ENCODE measurements around the gene TENT5C.

The TENT5C gene

GRCh38 chr1:117569856-117570255, 36.0 kb upstream of the TENT5C start:
- CTCF ChIA-PET: no interaction called here
- DNase-seq (ENCODE audit: extremely low spot score): no peak
- POLR2A ChIA-PET: no interaction called here
- TF ChIP-seq ZNF384 (IDR thresholded peaks at IDR 0.05): no peak
- no peak for TF ChIP-seq SP1 (IDR thresholded peaks at IDR 0.05)
- no peak for TF ChIP-seq LEF1 (IDR thresholded peaks at IDR 0.05; ENCODE audit: borderline replicate concordance)
- TF ChIP-seq TARDBP (IDR thresholded peaks at IDR 0.05): no peak
- TF ChIP-seq FOXA1 (IDR thresholded peaks at IDR 0.05): no peak
- no peak for TF ChIP-seq ARNT (IDR thresholded peaks at IDR 0.05)
- no peak for TF ChIP-seq NFRKB (IDR thresholded peaks at IDR 0.05)
- TF ChIP-seq ELF4 (IDR thresholded peaks at IDR 0.05): no peak
- TF ChIP-seq FOXM1 (IDR thresholded peaks at IDR 0.05; ENCODE audit: borderline replicate concordance): no peak
- no peak for TF ChIP-seq CTBP1 (IDR thresholded peaks at IDR 0.05; ENCODE audit: borderline replicate concordance)
- no peak for TF ChIP-seq HDGF (IDR thresholded peaks at IDR 0.05; ENCODE audit: borderline replicate concordance)

DNA sequence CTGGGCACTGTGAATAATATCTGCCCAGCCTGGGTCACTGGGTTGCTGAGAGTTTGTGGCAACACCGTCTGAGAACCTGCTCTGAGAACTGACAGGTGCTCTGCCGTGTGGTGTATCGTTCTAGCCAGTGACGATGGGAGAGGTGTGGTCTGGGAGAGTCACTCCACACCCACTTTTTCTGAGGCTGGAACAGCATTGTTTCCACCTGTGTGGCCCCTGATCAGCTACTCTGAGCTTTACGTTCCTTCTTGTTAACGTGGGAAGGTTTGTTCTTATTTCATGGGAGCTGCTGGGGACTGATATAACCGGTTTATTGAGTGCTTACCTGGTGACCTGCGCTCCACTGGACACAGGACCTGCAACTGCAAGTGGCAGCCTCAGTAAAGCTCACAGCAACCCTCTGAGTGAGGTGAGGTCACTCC, 34.8 kb upstream of the TENT5C start:
- no peak for DNase-seq (ENCODE audit: extremely low spot score)
- TF ChIP-seq SUZ12 (IDR thresholded peaks at IDR 0.05) (no peak), FOXA1 (IDR thresholded peaks at IDR 0.05) (no peak), NFRKB (IDR thresholded peaks at IDR 0.05) (no peak), CTBP1 (IDR thresholded peaks at IDR 0.05; ENCODE audit: borderline replicate concordance) (no peak), ELF4 (IDR thresholded peaks at IDR 0.05) (no peak)
- POLR2A ChIA-PET: no interaction called here
- CTCF ChIA-PET: no interaction called here

DNA sequence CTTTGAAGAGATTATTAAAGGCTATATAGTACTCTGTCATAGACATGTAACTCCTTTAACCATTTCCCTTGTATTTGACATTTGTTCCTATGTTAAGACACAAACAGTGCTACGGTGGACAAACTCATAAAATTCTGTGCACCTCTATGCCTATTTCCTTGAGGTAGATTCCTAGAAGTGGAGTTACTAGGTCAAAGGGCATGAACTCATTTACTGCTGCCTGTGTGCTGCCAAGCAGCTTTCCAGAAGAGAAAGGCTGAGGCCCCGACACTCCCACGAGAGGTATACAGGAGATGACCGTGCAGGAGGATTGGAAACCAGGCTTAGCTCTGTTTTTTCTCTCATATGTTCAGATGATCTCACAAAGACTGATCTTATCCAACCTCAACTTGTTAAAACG, 34.4 kb upstream of the TENT5C start:
- DNase-seq (ENCODE audit: extremely low spot score): no peak
- POLR2A ChIA-PET: no interaction called here
- TF ChIP-seq CTBP1 (IDR thresholded peaks at IDR 0.05; ENCODE audit: borderline replicate concordance) (no peak), FOXK2 (IDR thresholded peaks at IDR 0.05) (no peak), ARNT (IDR thresholded peaks at IDR 0.05) (no peak), FOXM1 (IDR thresholded peaks at IDR 0.05; ENCODE audit: borderline replicate concordance) (no peak), FOXA1 (IDR thresholded peaks at IDR 0.05) (no peak), NFRKB (IDR thresholded peaks at IDR 0.05) (no peak), TARDBP (IDR thresholded peaks at IDR 0.05) (no peak), LEF1 (IDR thresholded peaks at IDR 0.05; ENCODE audit: borderline replicate concordance) (no peak), SP1 (IDR thresholded peaks at IDR 0.05) (no peak), BHLHE40 (IDR thresholded peaks at IDR 0.05; ENCODE audit: borderline replicate concordance) (no peak), ZNF384 (IDR thresholded peaks at IDR 0.05) (no peak), L3MBTL2 (conservative IDR thresholded peaks at IDR 0.05) (no peak)
- TF ChIP-seq, protein P1, sequence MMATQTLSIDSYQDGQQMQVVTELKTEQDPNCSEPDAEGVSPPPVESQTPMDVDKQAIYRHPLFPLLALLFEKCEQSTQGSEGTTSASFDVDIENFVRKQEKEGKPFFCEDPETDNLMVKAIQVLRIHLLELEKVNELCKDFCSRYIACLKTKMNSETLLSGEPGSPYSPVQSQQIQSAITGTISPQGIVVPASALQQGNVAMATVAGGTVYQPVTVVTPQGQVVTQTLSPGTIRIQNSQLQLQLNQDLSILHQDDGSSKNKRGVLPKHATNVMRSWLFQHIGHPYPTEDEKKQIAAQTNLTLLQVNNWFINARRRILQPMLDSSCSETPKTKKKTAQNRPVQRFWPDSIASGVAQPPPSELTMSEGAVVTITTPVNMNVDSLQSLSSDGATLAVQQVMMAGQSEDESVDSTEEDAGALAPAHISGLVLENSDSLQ (IDR thresholded peaks at IDR 0.05): no peak
- CTCF ChIA-PET: no interaction called here

DNA sequence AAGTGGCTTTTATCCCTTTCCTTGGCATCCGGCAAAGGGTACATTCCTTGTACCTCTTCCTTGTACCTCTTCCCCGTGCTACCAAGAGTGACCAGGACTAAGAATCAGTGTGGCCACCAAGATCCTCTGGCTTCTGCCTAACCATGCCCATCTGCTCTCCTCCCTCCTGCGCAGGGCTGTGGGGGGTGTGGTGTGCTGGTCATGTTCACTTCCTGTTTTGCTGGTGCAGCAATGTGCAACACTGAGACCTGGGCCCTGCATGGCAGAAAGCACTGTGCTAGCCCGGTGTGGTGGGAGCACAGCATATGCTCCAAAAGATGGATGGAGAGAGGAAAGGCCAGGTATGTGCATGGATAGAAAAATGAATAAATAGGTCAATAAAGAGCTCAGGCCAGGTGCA, 33.3 kb upstream of the TENT5C start:
- DNase-seq (ENCODE audit: extremely low spot score): no peak
- TF ChIP-seq ZNF384 (IDR thresholded peaks at IDR 0.05) (no peak), CTBP1 (IDR thresholded peaks at IDR 0.05; ENCODE audit: borderline replicate concordance) (no peak), BHLHE40 (IDR thresholded peaks at IDR 0.05; ENCODE audit: borderline replicate concordance) (no peak), NFRKB (IDR thresholded peaks at IDR 0.05) (no peak), ELF4 (IDR thresholded peaks at IDR 0.05) (no peak), FOXM1 (IDR thresholded peaks at IDR 0.05; ENCODE audit: borderline replicate concordance) (no peak), SUZ12 (IDR thresholded peaks at IDR 0.05) (no peak), LEF1 (IDR thresholded peaks at IDR 0.05; ENCODE audit: borderline replicate concordance) (no peak), ARNT (IDR thresholded peaks at IDR 0.05) (no peak), FOXK2 (IDR thresholded peaks at IDR 0.05) (no peak), FOXA1 (IDR thresholded peaks at IDR 0.05) (no peak), TARDBP (IDR thresholded peaks at IDR 0.05) (no peak), HDGF (IDR thresholded peaks at IDR 0.05; ENCODE audit: borderline replicate concordance) (no peak), SP1 (IDR thresholded peaks at IDR 0.05) (no peak), L3MBTL2 (conservative IDR thresholded peaks at IDR 0.05) (no peak)
- TF ChIP-seq, protein P1 (IDR thresholded peaks at IDR 0.05): no peak
- CTCF ChIA-PET: no interaction called here
- POLR2A ChIA-PET: no interaction called here

GRCh38 chr1:117573386-117574023, 32.3 kb upstream of the TENT5C start:
- CTCF ChIA-PET: no interaction called here
- DNase-seq (ENCODE audit: extremely low spot score): no peak
- POLR2A ChIA-PET: no interaction called here
- TF ChIP-seq FOXK2 (IDR thresholded peaks at IDR 0.05) (no peak), FOXM1 (IDR thresholded peaks at IDR 0.05; ENCODE audit: borderline replicate concordance) (no peak), NFRKB (IDR thresholded peaks at IDR 0.05) (no peak), ELF4 (IDR thresholded peaks at IDR 0.05) (no peak), LEF1 (IDR thresholded peaks at IDR 0.05; ENCODE audit: borderline replicate concordance) (no peak), L3MBTL2 (conservative IDR thresholded peaks at IDR 0.05) (no peak), SP1 (IDR thresholded peaks at IDR 0.05) (no peak), HDGF (IDR thresholded peaks at IDR 0.05; ENCODE audit: borderline replicate concordance) (no peak), SUZ12 (IDR thresholded peaks at IDR 0.05) (no peak), CTBP1 (IDR thresholded peaks at IDR 0.05; ENCODE audit: borderline replicate concordance) (no peak), TARDBP (IDR thresholded peaks at IDR 0.05) (no peak), FOXA1 (IDR thresholded peaks at IDR 0.05) (no peak), ZNF384 (IDR thresholded peaks at IDR 0.05) (no peak), BHLHE40 (IDR thresholded peaks at IDR 0.05; ENCODE audit: borderline replicate concordance) (no peak), ARNT (IDR thresholded peaks at IDR 0.05) (no peak)
- TF ChIP-seq, protein P1 (IDR thresholded peaks at IDR 0.05): no peak

DNA sequence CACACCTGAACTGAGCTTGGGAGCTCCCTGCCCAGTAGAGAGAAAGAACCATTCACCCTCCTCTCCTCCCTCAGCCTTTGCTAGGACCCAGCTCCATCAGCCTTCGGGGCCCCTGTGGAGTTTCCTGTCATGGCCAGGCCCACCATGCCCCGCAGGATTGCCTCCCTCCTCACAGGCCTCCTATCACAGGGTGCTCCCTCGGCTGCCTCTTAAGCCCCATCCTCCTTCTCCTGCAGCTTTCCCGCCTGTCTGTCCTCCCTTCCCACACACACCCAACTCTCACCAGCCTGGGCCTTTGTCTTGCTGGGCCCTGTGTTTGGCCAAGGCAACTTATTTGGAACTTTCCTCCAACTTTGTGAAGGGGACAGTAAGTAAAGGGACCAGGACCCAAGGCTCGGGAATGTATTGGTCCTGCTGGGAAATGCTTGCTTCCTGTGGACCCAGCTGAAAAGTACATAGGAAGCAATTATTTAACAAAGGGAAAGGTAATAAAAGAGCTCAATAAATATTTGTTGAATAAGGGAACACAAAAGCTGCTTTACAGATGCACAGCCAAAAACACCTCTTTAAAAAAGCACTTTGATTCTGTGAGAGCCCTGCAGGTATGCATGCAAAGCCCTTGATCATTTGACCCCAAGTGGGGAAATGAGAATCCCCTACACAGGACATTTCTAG, 31.6 kb upstream of the TENT5C start:
- CTCF ChIA-PET: no interaction called here
- POLR2A ChIA-PET: no interaction called here
- no peak for DNase-seq (ENCODE audit: extremely low spot score)

More for the DNA sequence above, 31.6 kb upstream of the TENT5C start:
- TF ChIP-seq ZNF384 (IDR thresholded peaks at IDR 0.05): no peak

Measured in HEK293T (cell line).